GM12878 (cell line): ENCODE measurements around the gene SERPINB10. TPM values are rescaled to one million over a fixed set of nuclear protein-coding genes. Genes with fewer than 3 reads are reported as not detected.

Source experiments
- ATAC-seq: fragments of 200-7000 bp; cut with Tn5 transposase; 3 replicates; pipeline ENCODE4 v1.9.1; 2020; ENCODE audit warnings: mild to moderate bottlenecking, moderate library complexity
- BruUV-seq: library from RNA; stranded (reverse); fragments of 400-500 nt; replicated peaks from 2 replicates; lab custom pipeline; 2021; lab: Mats Ljungman, UMichigan
- CTCF ChIA-PET: fragments of 300-600 bp; sonication (Branson Sonifier 250); formaldehyde crosslinking; extraction: SDS; loops from one replicate; lab custom pipeline; 2021; ENCODE audit warnings: inconsistent platforms; lab: Yijun Ruan, JAX
- POLR2A ChIA-PET: fragments of 350-600 bp; formaldehyde crosslinking; extraction: SDS; loops from one replicate; lab custom pipeline; 2021; ENCODE audit warnings: inconsistent platforms; lab: Charles Lee
- RAD21 ChIA-PET: fragments of 300-600 bp; sonication (Branson Sonifier 250); formaldehyde crosslinking; loops from one replicate; lab custom pipeline; 2023; ENCODE audit warnings: antibody characterized with exemption; ENCODE audit not compliant: unreplicated experiment; lab: Charles Lee
- SMC1A ChIA-PET: fragments of 300-600 bp; sonication (Branson Sonifier 250); formaldehyde crosslinking; loops from one replicate; lab custom pipeline; 2023; ENCODE audit not compliant: unreplicated experiment, uncharacterized antibody; lab: Charles Lee
- DNase-seq: peaks from one replicate; pipeline ENCODE4 v3.0.0-alpha.2; 2011; ENCODE audit warnings: low read depth, low spot score
- FAIRE-seq: peaks from 3 replicates; lab custom pipeline; 2011; peaks lifted over from hg19 to GRCh38; lab: Jason Lieb, UNC
- H2AFZ ChIP-seq: 2 replicates; pipeline ENCODE4 v1.6.0; 2011; ENCODE audit warnings: low read depth, low read length, control low read depth; ENCODE audit not compliant: control insufficient read depth
- H3K27ac ChIP-seq: 2 replicates; pipeline ENCODE4 v1.5.1; 2011; ENCODE audit warnings: control low read depth; ENCODE audit not compliant: control insufficient read depth, insufficient read depth
- H3K27me3 ChIP-seq, 2 experiments: replicated peaks in 1 of 2; 2 replicates each; pipeline versions ENCODE4 v1.6.0 to v1.6.1; 2011; ENCODE audit warnings: low read length in 1 of 2; ENCODE audit not compliant: control insufficient read depth in 2 of 2, insufficient read depth in 2 of 2
- H3K36me3 ChIP-seq, 2 experiments: 2 replicates each; pipeline ENCODE4 v1.5.1; 2011; ENCODE audit warnings: low read length in 1 of 2; ENCODE audit not compliant: control insufficient read depth in 2 of 2, insufficient read depth in 2 of 2
- H3K4me1 ChIP-seq: 2 replicates; pipeline ENCODE4 v1.6.1; 2011; ENCODE audit warnings: mild to moderate bottlenecking, low read length, moderate library complexity, mixed read lengths; ENCODE audit not compliant: control insufficient read depth, insufficient read depth
- H3K4me2 ChIP-seq: 2 replicates; pipeline ENCODE4 v1.6.0; 2011; ENCODE audit warnings: control low read depth; ENCODE audit not compliant: control insufficient read depth, insufficient read depth
- H3K4me3 ChIP-seq: fragments of 200-600 bp; sonication (generic); 2 replicates; pipeline ENCODE4 v1.5.1; 2016
- H3K79me2 ChIP-seq: 2 replicates; pipeline ENCODE4 v1.6.0; 2011; ENCODE audit warnings: low read length; ENCODE audit not compliant: control insufficient read depth, insufficient read depth
- H3K9ac ChIP-seq: 2 replicates; pipeline ENCODE4 v1.8.0; 2011; ENCODE audit warnings: low read length, control low read depth, mixed read lengths; ENCODE audit not compliant: control insufficient read depth, insufficient read depth
- H3K9me3 ChIP-seq: replicated peaks from 3 replicates; pipeline ENCODE4 v1.5.1; 2011; ENCODE audit warnings: mild to moderate bottlenecking, low read length; ENCODE audit not compliant: control insufficient read depth, insufficient read depth
- H4K20me1 ChIP-seq: 2 replicates; pipeline ENCODE4 v1.6.0; 2011; ENCODE audit not compliant: control insufficient read depth, insufficient read depth
- ATF7 ChIP-seq: fragments of 450-650 bp; IDR thresholded peaks from 2 replicates; pipeline ENCODE4 v1.6.1; 2016; ENCODE audit warnings: low read depth, mild to moderate bottlenecking
- CTCF ChIP-seq, 3 experiments: IDR thresholded peaks in 2 of 3; conservative IDR thresholded peaks in 1 of 3; 2 replicates each; pipeline ENCODE4 v1.5.1; 2011; ENCODE audit warnings: low read depth in 3 of 3, low read length in 3 of 3, mild to moderate bottlenecking in 3 of 3, control low read depth in 2 of 3, moderate library complexity in 2 of 3, inconsistent platforms in 1 of 3, mixed read lengths in 1 of 3; ENCODE audit not compliant: control insufficient read depth in 2 of 3, insufficient read depth in 1 of 3; ENCODE audit errors: extremely low read depth in 1 of 3
- ESRRA ChIP-seq: IDR thresholded peaks from 2 replicates; pipeline ENCODE4 v1.6.1; 2012; ENCODE audit warnings: mild to moderate bottlenecking, low read length, improper control_type of control experiment
- GATAD2B ChIP-seq: fragments of 450-650 bp; conservative IDR thresholded peaks from 2 replicates; pipeline ENCODE4 v1.6.1; 2017; ENCODE audit warnings: low read depth, mild to moderate bottlenecking, moderate library complexity
- MEF2A ChIP-seq: IDR thresholded peaks from 2 replicates; pipeline ENCODE4 v1.6.1; 2011; ENCODE audit warnings: low read depth, mild to moderate bottlenecking, low read length, moderate library complexity; ENCODE audit not compliant: insufficient read depth
- NBN ChIP-seq: fragments of 450-650 bp; IDR thresholded peaks from 2 replicates; pipeline ENCODE4 v1.6.1; 2016
- NR2C2 ChIP-seq: IDR thresholded peaks from 2 replicates; pipeline ENCODE4 v1.6.1; 2011; ENCODE audit warnings: borderline replicate concordance, low read depth; ENCODE audit not compliant: control insufficient read depth, insufficient read length
- PAX5 ChIP-seq: IDR thresholded peaks from 2 replicates; pipeline ENCODE4 v1.6.1; 2011; ENCODE audit warnings: low read depth, low read length, borderline replicate concordance
- PML ChIP-seq: IDR thresholded peaks from 2 replicates; pipeline ENCODE4 v1.6.1; 2012; ENCODE audit warnings: low read length, inconsistent platforms
- RBBP5 ChIP-seq: fragments of 200-600 bp; sonication (generic); conservative IDR thresholded peaks from 2 replicates; pipeline ENCODE4 v1.6.1; 2016
- RELA ChIP-seq: fragments of 450-650 bp; IDR thresholded peaks from 2 replicates; pipeline ENCODE4 v1.8.0; 2014; ENCODE audit warnings: borderline replicate concordance; ENCODE audit not compliant: partially characterized antibody
- RELB ChIP-seq: fragments of 450-650 bp; IDR thresholded peaks from 2 replicates; pipeline ENCODE4 v1.6.1; 2017; ENCODE audit warnings: low read depth, mild to moderate bottlenecking, moderate library complexity
- SMAD1 ChIP-seq: fragments of 450-650 bp; IDR thresholded peaks from 2 replicates; pipeline ENCODE4 v1.6.1; 2018; ENCODE audit warnings: mild to moderate bottlenecking, low read depth; ENCODE audit not compliant: partially characterized antibody
- SMC3 ChIP-seq: IDR thresholded peaks from 2 replicates; pipeline ENCODE4 v1.6.1; 2011; ENCODE audit warnings: low read length, improper control_type of control experiment, borderline replicate concordance
- SREBF1 ChIP-seq: IDR thresholded peaks from 2 replicates; pipeline ENCODE4 v1.6.1; 2012; ENCODE audit warnings: mild to moderate bottlenecking, low read length
- ZBTB33 ChIP-seq: fragments of 450-650 bp; IDR thresholded peaks from 2 replicates; pipeline ENCODE4 v1.6.1; 2017; ENCODE audit warnings: mild to moderate bottlenecking
- ZNF207 ChIP-seq: fragments of 450-650 bp; IDR thresholded peaks from 2 replicates; pipeline ENCODE4 v1.6.1; 2014; ENCODE audit warnings: antibody characterized with exemption, mild to moderate bottlenecking, borderline replicate concordance
- ZNF24 ChIP-seq: fragments of 450-650 bp; IDR thresholded peaks from 2 replicates; pipeline ENCODE4 v1.6.1; 2017; ENCODE audit warnings: antibody characterized with exemption, mild to moderate bottlenecking
- WGBS: methylation state at CpG from one replicate; pipeline ENCODE4 v1.1.6; 2016; ENCODE audit warnings: low lambda C conversion rate; ENCODE audit not compliant: insufficient replicate concordance, insufficient coverage; ENCODE audit errors: missing lambda C conversion rate; 5-methylcytosine and 5-hydroxymethylcytosine counted together
- in situ Hi-C: fragments of 300-500 bp; cut with MboI; formaldehyde crosslinking; loops from 9 replicates; pipeline ENCODE4 v1.14.3; 2018; ENCODE audit warnings: mixed read lengths
- intact Hi-C: fragments of 100-400 bp; cut with micrococcal nuclease; formaldehyde crosslinking; loops from one replicate; pipeline ENCODE4 v1.14.2; 2022; ENCODE audit not compliant: unreplicated experiment
- polyA plus RNA-seq, 11 experiments: library from polyadenylated mRNA; depleted of rRNA in 4 of 11; unstranded in 6 of 11; stranded (reverse) in 5 of 11; fragments of >200 nt; fragmentation: Nextera tagmentation in 4 of 11; fragmentation: Illumina TruSeq in 1 of 11; extraction: Ambion mirVana in 4 of 11; extraction: Trizol in 1 of 11; gene quantifications; 1 replicate in 1 of 11; 2 replicates in 10 of 11; pipeline versions ENCODE4 v1.2.1 to v1.2.3, GENCODE V29; 2011 to 2016; ENCODE audit warnings: inconsistent platforms in 2 of 11, missing spikeins in 2 of 11, low read depth in 1 of 11
- total RNA-seq, 4 experiments: library from RNA; depleted of rRNA in 3 of 4; stranded (reverse); fragments of >200 nt in 3 of 4; fragmentation: Illumina TruSeq in 1 of 4; extraction: Trizol in 1 of 4; gene quantifications; 2 replicates each; pipeline versions ENCODE4 v1.2.1 to v1.2.3, GENCODE V29; 2013 to 2021

The SERPINB10 gene
- total and polyA plus RNA-seq, 10 of the 15 experiments (the other 5 are each of a cell fraction or from before 2014, with no cell fraction given): 12.0 to 83.5 (median 24.1) TPM

- 1% methylated on average over 47 of the region's 54 CpGs for WGBS
- no TSS peak for BruUV-seq
- intact Hi-C loops (loop anchor here (1.0 kb wide), 5 partner anchors 43 to 418 kb away; no protein-coding TSS in a partner anchor), in situ Hi-C loops (loop anchor here (5.0 kb wide), 1 partner anchor 44 kb away; no protein-coding TSS in a partner anchor)
- Histone ChIP-seq H3K27ac (peak overlapping the region; percentile 22; the same call in 1 of the 2 replicates), H3K36me3 (no peaks in the 10 kb centered on the region), H3K9ac (peak overlapping the region; percentile 38), H3K9me3 (no peaks in the 10 kb centered on the region), H3K4me3 (peak overlapping the region; percentile 73), H3K79me2 (no peaks in the 10 kb centered on the region), H4K20me1 (no peaks in the 10 kb centered on the region), H3K27me3 (no peaks in the 10 kb centered on the region), H2AFZ (peak overlapping the region; percentile 80), H3K4me1 (peaks cover 9% of the 10 kb centered on the region), H3K4me2 (peak overlapping the region; percentile 84)
- ChIA-PET SMC1A (interaction anchor here (0.5 to 6.9 kb wide), 39 partner anchors 8 to 1859 kb away, joined by 3 to 105 read pairs (median 8); partner anchors contain the start of genes HMSD, SERPINB10 and SERPINB2), CTCF (interaction anchor here (0.6 to 7.2 kb wide), 52 partner anchors 8 to 1742 kb away, joined by 3 to 185 read pairs (median 6); partner anchors contain the start of genes HMSD, SERPINB10 and SERPINB2), POLR2A (interaction anchor here (0.5 to 2.1 kb wide), 12 partner anchors 12 to 421 kb away, joined by 3 to 15 read pairs (median 3); partner anchors contain the start of genes SERPINB10 and SERPINB2), RAD21 (interaction anchor here (0.7 to 5.5 kb wide), 41 partner anchors 11 to 420 kb away, joined by 3 to 69 read pairs (median 7); partner anchors contain the start of genes HMSD, SERPINB10 and SERPINB2)
- ATAC-seq (peak; percentile 98), DNase-seq (peak; percentile 67), FAIRE-seq (peak; percentile 98)
- TF ChIP-seq SMC3 (peak; percentile 87), CTCF (IDR thresholded peaks at IDR 0.05 in 2 of 3, conservative IDR thresholded peaks at IDR 0.05 in 1 of 3; ENCODE audit: control insufficient read depth in 2 of 3, extremely low read depth in 1 of 3, insufficient read depth in 1 of 3, low read depth in 3 of 3, low read length in 3 of 3) (peak; percentile 80 to 91 (median 83)), PAX5 (no peak), RELB (no peak), RELA (peak; percentile 37), ZBTB33 (no peak), ZNF24 (no peak), NBN (peak; percentile 56; the same call in 1 of the 2 replicates), ZNF207 (0 out of 2 replicates have a peak, but pooled peaks have one; percentile 26), MEF2A (peak; percentile 39; the same call in 1 of the 2 replicates), ATF7 (no peak), SMAD1 (no peak), RBBP5 (no peak), GATAD2B (peak; percentile 48; the same call in 1 of the 2 replicates), PML (no peak), SREBF1 (no peak), ESRRA (no peak), NR2C2 (no peak)
Measured at GRCh38 chr18:63936156-63936931, 28.6 kb downstream of the SERPINB10 start.
